Activated CD4-positive, alpha-beta T cell treated with anti-CD3 and anti-CD28 coated beads for 48 hours (primary cell): ENCODE results near the gene CNTFR.
"Not testable (repeated sequence)": the region's sequence is repeated elsewhere in the genome, so short reads cannot be mapped to it uniquely, and the experiment has no call there.

Experiments used
- DNase-seq: peaks from one replicate; pipeline ENCODE4 v3.0.0-alpha.2; 2020

CNTFR gene, protein sequence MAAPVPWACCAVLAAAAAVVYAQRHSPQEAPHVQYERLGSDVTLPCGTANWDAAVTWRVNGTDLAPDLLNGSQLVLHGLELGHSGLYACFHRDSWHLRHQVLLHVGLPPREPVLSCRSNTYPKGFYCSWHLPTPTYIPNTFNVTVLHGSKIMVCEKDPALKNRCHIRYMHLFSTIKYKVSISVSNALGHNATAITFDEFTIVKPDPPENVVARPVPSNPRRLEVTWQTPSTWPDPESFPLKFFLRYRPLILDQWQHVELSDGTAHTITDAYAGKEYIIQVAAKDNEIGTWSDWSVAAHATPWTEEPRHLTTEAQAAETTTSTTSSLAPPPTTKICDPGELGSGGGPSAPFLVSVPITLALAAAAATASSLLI

DNA sequence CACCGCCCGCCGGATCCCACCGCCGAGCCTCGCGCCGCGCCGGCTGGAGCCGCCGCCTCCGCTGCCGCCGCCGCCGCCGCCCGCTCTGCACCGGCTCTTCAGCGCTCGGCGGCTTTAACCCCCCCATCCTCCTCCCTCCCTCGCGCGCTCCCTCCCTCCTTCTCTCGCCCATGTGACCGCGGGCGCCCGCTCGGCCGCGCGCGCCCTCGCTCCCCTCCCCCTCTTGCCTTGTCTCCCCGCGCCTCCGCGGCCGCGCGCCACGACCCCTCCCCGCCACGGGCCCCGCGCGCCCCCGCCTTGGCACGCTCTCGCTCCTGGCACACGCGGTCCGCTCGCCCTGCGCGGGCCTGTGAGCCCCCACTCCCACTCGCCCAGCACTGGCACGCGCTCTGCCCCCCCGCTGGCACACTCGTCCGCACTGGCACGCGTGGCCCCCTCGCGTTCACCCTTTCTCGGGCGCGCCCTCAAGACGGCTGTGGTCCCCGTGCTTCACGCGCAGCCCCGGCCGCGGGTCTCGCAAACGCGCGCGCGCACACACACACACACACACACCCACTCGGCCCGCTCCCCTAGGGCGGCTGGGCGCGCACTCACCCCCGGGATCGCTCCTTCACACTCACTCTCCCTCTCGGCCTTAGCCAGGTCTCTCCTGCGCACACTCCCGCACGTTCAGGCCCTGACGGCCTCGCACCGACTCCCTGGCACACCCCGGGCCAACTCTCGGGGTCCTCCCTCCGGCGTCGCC, at the start of gene CNTFR:
CNTFR (minus strand) TSS at position 89 of the 745 bp plus-strand sequence. CDS start 20,743 bp downstream, outside the sequence.
- peak; percentile 26 for DNase-seq

DNA sequence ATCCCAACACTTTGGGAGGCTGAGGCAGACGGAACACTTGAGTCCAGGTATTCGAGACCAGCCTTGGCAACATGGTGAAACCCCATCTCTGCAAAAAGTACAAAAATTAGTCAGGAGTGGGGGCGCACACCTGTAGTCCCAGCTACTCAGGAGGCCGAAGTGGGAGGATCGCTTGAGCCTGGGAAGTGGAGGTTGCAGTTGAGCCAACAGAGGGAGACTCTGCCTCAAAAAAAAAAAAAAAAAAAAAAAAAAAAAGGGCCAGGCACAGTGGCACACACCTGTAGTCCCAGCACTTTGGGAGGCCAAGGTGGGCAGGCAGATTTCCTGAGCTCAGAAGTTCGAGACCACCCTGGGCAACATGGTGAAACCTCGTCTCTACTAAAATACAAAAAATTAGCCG, 49.8 kb upstream of the CNTFR start:
- DNase-seq, result not testable (repeated sequence)

DNA sequence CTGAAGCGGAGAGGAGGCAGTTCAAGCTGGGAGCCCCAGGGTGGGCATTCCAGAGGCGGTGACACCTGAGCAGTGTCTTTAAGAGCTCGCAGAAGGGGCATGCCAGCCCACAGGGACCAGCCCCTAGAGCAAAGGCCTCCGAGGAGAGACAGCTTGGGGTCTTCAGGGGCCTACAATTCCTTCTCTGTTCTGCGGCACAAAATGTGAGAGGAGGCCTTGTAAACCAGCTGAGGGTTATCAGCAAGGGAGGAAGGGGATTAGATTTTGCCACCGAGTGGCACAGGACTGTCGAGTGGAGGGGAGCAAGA, 48.6 kb upstream of the CNTFR start:
- no peak for DNase-seq

DNA sequence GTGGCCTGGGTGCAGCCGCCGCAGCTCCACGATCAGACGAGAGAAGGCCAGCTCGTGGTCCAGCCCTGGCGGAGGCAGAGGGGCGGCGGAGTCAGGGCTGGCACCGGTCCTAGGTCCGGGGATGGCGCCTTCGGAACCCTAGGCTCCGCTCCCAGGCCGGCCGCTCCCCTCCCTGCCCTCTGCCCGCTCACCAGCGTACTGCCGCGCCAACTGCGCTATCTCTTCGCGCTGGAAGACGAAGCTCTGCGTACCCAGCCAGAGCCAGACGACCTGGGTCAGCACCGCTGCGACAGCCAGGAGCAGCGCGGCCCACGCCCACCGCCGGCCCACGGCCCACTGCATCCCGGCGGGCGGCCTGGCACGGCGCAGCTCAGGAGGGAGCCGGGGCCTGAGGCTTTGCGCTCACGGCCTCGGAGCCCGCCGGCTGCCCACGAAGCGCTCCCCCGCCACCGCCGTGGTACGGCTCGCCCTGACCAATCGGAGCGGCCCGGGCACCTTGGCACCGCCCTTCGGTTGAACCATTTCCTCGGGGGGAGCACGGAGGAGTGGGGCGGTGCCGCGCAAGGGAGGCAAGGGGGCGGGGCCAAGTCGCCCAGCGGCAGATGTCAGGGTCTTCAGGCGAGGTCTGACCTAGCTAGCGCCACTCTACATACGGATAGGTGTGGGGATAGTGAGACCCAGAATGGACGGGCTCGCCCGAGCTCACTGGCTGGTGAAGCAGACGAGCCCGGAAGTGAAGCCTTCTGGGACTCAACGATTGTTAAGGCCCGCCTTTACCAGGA, 48.0 kb upstream of the CNTFR start, which contains the start of gene SIGMAR1:
SIGMAR1 (minus strand) TSS at position 432 of the 782 bp plus-strand sequence; CDS start at position 342, 90 bp downstream.
- peak; percentile 96 for DNase-seq

DNA sequence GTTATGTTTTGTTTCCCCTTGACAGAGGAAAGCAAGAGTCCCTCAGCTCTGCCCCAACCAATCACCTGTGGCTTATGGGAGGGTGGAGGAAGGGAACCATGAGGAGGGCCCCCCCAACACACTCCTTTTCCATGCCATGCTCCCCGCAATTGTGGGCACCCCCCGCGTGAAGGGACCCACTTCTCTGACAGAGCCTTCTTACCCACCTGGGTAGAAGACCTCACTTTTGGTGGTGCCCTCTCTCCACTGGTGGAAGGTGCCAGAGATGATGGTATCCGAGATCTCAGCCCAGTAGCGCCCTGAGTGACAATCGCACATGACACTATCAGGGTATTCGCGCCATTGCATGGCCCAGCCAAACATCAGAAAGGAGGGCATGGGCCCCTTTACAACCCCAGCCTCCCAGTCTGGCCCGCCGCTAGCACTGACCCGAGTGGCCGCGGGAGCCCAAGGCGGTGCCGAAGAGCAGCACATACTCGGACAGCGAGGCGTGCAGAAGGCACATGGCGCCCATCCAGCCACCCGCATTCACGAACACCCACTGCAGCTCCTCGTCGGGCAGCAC, 47.3 kb upstream of the CNTFR start:
- DNase-seq, result peak; percentile 51

DNA sequence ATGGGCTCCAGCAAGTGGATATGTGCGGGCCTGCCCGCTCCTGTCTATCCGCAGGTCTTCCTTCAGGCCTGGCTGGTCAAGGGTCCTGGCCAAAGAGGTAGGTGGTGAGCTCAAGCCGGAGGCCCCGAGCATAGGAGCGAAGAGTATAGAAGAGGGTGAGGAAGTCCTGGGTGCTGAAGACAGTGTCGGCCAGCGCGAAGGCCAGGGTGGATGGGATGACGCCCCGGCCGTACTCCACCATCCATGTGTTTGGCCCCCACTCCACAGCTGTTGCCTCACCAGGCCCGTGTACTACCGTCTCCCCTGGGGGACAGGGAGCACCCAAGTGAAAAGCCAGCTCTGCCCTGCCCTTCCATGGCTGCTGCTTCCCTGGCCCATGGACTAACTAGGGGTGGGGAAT, 46.0 kb upstream of the CNTFR start:
- DNase-seq, result no peak

DNA sequence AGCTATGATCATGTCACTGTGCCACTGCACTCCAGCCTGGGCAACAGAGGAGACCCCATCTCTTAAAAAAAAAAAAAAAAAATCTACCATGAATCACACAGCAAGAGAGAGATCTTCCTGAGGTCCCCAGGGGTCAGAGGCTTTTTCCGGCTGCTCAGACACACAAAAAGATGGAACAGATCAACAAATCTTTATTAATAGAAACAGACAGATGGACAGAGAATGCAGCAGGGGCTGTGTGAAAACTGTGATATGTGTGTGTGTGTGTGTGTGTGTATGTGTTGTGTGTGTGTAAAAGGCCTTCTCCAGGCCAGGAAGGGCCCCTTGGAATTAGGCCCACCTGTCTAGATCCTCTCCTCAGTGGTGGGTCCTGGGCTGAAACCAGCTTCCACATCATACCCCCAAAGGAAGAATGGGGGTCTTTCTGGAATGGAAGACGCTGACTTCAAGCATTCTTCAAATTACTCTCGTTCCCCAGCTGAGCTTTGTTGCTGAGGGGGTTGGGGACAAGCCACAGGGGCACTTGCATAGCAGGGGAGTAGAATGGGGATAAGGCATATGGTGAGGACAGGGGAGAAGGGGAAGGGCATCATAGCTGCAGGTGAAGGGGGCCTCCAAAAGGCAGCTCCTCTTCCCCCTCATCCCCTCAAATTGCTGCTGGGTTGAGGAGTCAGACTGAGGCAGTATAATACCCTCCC, 45.2 kb upstream of the CNTFR start:
- DNase-seq, result no peak

DNA sequence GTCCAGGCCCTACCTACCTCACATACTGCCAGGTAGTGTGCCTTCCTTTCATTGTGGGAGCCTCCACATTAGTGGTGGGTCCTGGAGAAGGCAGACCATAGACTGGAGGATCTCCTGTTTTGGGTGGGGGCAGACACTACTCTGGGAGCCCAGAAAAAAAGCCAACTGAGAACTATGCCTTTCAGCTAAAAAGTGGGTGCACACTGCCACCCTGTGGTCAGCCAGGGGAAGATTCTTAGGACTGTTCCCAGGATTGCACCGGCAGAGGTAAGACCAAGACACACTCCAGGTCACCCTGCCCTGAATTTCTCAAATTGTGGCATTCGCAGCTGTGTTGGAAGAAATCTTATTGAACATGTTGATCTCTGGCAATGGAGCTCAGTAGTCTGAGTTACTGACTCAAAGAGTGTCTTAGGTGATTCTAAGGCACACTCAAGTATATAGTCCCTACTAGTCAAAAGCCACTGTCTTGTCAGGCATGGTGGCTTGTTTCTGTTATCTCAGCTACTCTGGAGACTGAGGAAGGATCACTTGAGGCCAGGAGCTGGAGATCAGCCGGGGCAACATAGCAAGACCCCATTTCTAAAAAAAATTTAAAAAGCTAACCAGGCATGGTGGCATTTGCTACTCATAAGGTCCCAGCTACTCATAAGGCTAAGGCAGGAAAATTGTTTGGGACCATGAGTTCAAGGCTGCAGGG, 44.5 kb upstream of the CNTFR start:
- peak; percentile 81 for DNase-seq

DNA sequence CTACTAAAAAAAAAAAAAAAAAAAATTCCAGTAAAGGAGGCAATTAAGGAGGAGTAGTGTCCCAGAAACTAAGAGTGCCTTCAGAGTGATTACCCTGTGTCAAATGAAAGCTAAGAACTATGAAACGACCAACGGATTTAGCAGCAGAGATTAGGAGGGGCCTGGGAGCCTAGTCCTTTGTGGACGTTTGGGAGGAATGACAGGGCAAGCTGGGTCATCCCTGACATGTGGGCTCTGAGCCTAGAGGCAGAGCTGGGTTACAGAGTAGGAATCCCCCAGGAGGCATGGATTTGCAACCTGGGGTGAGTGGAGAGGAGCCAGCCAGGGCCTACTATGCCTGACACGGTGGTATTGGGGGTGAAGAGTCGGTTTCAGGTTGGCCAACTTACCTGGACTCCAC, 43.6 kb upstream of the CNTFR start:
- DNase-seq, result no peak

DNA sequence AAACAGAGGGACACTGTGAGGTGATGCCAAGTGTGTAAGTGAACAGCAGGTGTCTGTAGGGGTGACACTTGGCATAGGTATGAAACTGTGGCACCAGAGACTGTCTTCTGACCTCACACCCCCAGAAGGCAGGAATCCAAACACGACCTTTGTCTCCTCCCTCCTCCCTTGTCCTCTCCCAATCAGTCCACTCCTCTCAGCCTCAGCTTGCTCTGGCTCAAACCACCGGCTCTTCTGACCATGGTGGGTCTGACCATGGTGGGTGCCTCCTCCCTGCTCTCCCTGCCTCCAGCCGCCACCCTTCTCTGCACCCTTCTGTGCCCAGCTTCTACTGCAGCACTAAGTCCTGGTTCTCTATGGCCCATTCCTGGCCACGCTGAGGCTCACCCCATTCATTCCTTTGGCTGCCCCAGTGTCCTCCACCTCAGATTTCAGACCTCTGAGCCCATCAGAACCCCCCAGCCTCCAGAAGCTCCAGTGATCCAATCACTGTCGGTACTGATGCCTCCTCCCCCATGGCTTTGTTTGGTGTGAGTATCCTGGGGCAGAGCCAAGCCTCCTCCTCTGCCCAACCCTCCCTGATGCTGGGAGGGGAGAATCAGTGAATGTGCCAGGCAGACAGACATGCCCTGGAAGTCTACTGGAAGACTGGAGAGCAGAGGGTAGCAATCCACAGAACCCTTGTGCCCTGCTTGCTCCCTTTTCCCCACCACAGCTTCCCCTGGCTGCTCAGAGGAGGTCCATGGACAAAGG, 41.1 kb upstream of the CNTFR start:
- DNase-seq, result no peak

DNA sequence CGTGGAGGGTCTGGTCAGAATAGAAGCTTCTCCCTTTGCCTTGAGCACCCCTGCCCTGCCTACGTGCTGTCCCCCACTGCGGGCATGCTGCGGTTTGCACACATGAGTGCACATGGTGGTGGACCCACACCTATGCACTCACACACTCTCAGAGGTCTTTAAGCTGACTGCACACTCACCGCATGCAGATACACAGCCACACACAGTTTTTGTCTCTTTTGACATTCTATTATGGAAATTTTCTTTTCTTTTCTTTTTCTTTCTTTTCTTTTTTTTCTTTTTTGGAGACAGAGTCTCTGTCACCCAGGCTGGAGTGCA, 39.9 kb upstream of the CNTFR start:
- no peak for DNase-seq

DNA sequence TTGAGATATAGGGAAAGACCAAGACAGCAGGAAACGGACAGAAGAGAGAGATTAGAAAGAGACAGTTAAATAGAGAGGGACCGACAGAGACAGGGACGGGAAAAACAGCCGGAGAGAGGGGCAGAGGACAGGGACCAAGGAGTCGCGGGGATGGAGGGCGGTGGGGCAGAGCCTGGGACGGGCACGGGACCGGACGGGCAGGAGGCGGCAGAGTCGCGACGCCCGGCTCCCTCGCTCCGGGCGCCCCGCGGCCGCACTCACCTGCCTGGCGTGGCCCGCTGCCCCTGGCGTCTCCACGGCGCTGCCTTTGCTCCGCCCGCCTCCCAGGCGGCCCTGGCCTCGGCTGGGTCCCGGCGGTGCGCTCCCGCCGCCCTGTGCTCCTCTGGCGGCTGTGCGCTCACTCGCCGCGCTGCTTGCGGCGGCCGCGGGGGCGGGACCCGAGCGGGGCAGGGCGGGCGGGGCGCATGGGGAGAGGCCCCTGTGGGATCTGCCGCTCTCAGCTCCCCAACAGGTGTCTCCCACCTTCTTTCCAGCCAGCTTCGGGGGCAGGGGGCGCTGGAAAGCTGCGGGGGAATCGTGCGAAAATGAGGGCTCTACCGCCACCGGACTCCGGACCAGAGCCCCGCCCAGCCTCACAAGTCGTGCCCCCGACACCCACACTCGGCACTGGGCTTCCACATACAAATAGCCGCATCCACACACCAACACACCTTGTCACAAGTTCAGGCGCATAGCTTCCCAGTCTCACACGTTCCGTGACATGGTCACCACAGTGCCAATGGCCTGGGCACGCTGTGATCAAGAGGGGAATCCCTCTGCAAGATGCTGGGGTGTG, 39.3 kb upstream of the CNTFR start, which contains the start of gene ARID3C:
ARID3C (minus strand) TSS at position 411 of the 835 bp plus-strand sequence. CDS start 1,052 bp downstream, outside the sequence.
- peak; percentile 49 for DNase-seq

DNA sequence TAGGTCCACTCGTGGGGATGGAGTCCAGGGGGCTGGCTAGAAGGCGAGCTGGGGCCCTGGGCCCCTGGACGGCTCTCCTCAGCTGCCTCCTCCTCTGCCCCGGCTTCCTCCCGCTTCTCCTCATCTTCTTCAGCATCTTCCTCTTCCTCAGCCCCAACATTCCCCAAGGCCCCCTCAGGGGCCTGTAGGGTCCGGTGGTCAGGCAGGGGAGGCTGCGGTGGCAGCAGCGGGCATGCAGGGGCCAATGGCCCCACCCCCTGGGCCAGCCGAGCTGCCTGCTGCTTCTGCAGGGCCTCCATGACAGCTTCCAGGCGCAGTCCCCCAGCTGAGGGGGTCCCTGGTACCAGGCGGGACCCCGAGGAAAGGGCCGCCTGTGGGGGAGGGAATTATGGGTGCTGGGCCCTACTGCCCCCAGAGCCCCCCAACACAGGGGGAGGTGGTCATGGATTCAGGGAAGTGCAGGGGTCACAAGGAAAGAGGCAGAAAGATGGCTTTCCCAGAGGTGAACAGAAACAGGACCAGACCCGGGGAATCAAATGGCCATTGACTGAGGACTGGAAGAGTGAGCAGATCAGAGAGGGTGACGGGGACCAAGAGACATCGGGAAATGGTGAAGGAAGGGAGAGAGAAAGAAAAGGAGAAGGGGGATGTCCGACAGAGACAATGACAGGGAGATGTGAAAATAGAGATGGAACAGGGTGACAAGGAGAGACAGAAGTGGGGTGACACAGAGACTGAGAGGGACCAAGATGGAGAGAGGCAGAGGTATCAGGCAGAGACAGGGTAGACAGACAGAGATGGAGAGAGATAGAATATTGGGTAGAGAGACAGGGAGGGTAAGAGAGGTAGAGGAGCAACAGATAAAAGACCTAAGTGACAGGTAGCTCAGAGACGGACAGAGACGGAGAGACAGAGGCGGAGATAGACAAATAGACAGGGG, 38.5 kb upstream of the CNTFR start:
- no peak for DNase-seq

DNA sequence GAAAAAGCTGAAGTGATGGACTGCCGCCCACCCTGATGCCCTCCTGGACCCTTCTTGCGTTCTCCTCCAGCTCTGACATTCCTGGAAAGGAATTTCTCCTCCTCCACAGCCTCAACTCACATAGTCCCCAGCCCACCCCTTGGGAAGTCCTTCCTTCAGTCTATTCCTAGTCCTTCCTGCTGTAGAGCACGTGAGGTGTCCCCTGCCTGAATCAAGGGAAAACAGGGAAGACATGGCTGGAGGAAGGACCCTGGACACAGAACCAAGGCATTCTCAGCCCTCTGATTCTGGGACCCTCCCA, 35.6 kb upstream of the CNTFR start:
- DNase-seq, result no peak

DNA sequence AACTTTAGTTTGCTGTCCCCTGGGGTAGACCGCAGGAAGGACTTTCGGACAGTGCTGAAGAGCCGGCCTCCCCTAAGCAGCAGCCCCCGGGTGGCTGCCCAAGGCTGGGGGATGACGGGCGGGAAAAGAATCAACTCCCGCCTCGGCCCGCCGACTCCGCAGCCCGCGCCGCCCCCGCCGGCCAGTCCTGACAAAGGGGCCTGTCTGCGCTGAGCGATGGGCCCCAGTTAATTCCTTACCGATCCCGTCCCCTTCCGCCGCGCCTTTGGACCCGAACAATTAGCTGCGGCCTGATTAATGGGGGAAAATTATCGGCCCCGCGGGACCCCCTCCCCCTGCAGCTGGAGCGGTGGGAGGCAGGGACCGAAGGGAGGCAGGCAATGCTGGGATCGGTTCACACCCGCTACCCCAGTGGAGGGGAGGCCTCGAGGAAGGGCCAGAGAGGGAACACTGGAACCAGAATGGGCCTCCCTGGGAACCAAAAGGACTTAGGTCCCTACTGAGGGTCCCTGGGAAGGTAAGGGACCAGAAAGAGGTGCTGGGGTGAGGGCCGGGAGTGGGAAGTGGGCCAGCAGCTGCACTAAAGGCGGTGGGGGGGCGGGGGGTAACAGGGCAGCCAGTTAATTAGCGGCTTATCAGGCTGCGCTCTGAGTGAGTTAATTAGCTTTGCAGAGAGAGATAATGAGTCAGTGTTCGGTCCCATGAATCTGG, 35.1 kb upstream of the CNTFR start:
- DNase-seq, result no peak

DNA sequence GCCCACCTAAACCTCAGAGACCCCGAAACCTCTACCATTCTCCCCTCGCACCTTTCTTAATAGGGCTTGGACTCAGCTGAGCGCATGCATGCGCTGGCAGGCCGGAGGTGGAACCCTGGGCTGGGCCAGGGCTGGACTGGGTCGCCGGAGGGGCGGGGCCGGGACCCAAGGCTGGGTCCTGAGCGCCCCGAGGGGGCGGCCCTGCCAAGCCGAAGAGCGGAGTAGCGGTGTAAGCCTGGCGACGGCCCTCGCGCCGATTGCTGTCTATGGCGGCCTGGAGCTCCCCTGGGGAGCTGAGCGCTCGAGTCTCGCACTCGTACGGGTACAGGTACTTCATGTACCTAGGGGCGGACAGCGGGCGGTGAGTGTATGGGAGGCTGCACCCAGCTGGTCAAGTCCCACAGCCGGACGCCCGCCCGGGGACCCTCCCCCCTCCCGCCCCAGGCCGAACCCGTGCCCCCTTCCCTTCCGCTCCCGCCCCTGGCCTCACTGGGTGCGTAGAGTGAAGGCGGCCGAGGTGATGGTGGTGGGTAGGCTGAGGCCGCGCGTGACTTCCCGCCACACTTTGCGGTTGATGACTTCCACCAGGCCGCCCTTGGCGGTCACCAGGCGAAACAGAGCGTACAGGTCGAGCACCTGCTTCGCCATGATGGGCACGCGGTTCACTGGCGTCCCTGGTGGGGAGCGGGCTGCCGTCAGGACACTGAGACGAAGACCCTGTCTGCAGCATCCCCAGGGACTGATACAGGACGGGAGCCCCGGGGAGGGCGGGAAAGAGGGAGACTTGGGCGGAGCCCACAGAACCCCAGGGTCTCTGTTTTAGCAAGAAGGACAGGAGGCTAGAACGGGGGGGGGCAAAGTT, 34.1 kb upstream of the CNTFR start:
- DNase-seq, result no peak
